Measurements from ENCODE around the gene APH1A. TPM values are rescaled to one million over a fixed set of nuclear protein-coding genes. Genes with fewer than 3 reads are reported as not detected.
"Not testable (repeated sequence)": the region's sequence is repeated elsewhere in the genome, so short reads cannot be mapped to it uniquely, and the experiment has no call there.

The APH1A gene
- total RNA-seq, 1 donor from 2014 or later = 63.0 TPM

- H3K27me3 ChIP-seq = no peaks in the 10 kb centered on the region
- H3K36me3 ChIP-seq = no peaks in the 10 kb centered on the region
- Mint-ChIP-seq H3K36me3 (no peaks in the 10 kb centered on the region), H3K4me3 (no peak overlapping the region), H3K27ac (no peak overlapping the region), H3K4me1 (no peaks in the 10 kb centered on the region), H3K9me3 (no peaks in the 10 kb centered on the region), H3K27me3 (ENCODE audit: insufficient read depth, low read depth) (peaks cover 8% of the 10 kb centered on the region)
- no peaks in the 10 kb centered on the region for H3K79me2 ChIP-seq (ENCODE audit: low read depth)
- H3K27ac ChIP-seq = no peak overlapping the region
- no peaks in the 10 kb centered on the region for H4K20me1 ChIP-seq (ENCODE audit: low read depth)
- TF ChIP-seq EZH2 (IDR thresholded peaks at IDR 0.05) (no peak), EZH2phosphoT487 (IDR thresholded peaks at IDR 0.05) (no peak)
- TF ChIP-seq, protein P1, sequence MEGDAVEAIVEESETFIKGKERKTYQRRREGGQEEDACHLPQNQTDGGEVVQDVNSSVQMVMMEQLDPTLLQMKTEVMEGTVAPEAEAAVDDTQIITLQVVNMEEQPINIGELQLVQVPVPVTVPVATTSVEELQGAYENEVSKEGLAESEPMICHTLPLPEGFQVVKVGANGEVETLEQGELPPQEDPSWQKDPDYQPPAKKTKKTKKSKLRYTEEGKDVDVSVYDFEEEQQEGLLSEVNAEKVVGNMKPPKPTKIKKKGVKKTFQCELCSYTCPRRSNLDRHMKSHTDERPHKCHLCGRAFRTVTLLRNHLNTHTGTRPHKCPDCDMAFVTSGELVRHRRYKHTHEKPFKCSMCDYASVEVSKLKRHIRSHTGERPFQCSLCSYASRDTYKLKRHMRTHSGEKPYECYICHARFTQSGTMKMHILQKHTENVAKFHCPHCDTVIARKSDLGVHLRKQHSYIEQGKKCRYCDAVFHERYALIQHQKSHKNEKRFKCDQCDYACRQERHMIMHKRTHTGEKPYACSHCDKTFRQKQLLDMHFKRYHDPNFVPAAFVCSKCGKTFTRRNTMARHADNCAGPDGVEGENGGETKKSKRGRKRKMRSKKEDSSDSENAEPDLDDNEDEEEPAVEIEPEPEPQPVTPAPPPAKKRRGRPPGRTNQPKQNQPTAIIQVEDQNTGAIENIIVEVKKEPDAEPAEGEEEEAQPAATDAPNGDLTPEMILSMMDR (IDR thresholded peaks at IDR 0.05) = no peak
- H3K9ac ChIP-seq = no peak overlapping the region
- no peaks in the 10 kb centered on the region for H3K9me3 ChIP-seq (ENCODE audit: low read depth)
- peaks cover under 1% of the 10 kb centered on the region for H3F3A ChIP-seq (ENCODE audit: low read depth)
- no peak overlapping the region for H3K4me2 ChIP-seq
- no peak overlapping the region for H2AFZ ChIP-seq (replicated peaks)
- no peak for DNase-seq (ENCODE audit: low spot score)
- no peak overlapping the region for H3K4me3 ChIP-seq
- H3K4me1 ChIP-seq = no peaks in the 10 kb centered on the region
These were observed 18.9 kb downstream of the APH1A start for GRCh38 chr1:150249936-150250335.

- no peaks in the 10 kb centered on the region for H3K9me3 Mint-ChIP-seq
- TF ChIP-seq, protein P1 (IDR thresholded peaks at IDR 0.05) = no peak
- TF ChIP-seq EZH2phosphoT487 (IDR thresholded peaks at IDR 0.05) (no peak), EZH2 (IDR thresholded peaks at IDR 0.05) (no peak)
- DNase-seq (ENCODE audit: low spot score) = no peak
These were observed 25.8 kb downstream of the APH1A start for GRCh38 chr1:150243003-150243402.

GRCh38 chr1:150237746-150238145, 31.1 kb downstream of the APH1A start:
- Histone ChIP-seq H3K4me3 (no peak overlapping the region), H2AFZ (replicated peaks) (no peak overlapping the region), H3K27me3 (no peaks in the 10 kb centered on the region), H3K4me2 (no peak overlapping the region), H3K9me3 (ENCODE audit: low read depth) (no peaks in the 10 kb centered on the region), H3K4me1 (peaks cover 9% of the 10 kb centered on the region), H3K9ac (no peak overlapping the region), H3K79me2 (ENCODE audit: low read depth) (peaks cover 32% of the 10 kb centered on the region), H3F3A (ENCODE audit: low read depth) (peaks cover 33% of the 10 kb centered on the region), H4K20me1 (ENCODE audit: low read depth) (peaks cover 17% of the 10 kb centered on the region), H3K27ac (no peak overlapping the region), H3K36me3 (no peaks in the 10 kb centered on the region)
- H3K9me3 Mint-ChIP-seq = no peaks in the 10 kb centered on the region
- H3K27me3 Mint-ChIP-seq (ENCODE audit: insufficient read depth, low read depth) = peaks cover 10% of the 10 kb centered on the region
- peaks cover 18% of the 10 kb centered on the region for H3K4me1 Mint-ChIP-seq
- no peak for TF ChIP-seq EZH2 (IDR thresholded peaks at IDR 0.05)
- no peak for TF ChIP-seq EZH2phosphoT487 (IDR thresholded peaks at IDR 0.05)
- TF ChIP-seq, protein P1 (IDR thresholded peaks at IDR 0.05) = no peak
- H3K27ac Mint-ChIP-seq = peak overlapping the region; percentile 25
- peak overlapping the region; percentile 65 for H3K4me3 Mint-ChIP-seq
- peaks cover 5% of the 10 kb centered on the region for H3K36me3 Mint-ChIP-seq
- no peak for DNase-seq (ENCODE audit: low spot score)

More at GRCh38 chr1:150243003-150243402, 25.8 kb downstream of the APH1A start:
- H3F3A ChIP-seq (ENCODE audit: low read depth) = no peaks in the 10 kb centered on the region
- Mint-ChIP-seq H3K4me1 (no peaks in the 10 kb centered on the region), H3K36me3 (no peaks in the 10 kb centered on the region), H3K4me3 (no peak overlapping the region), H3K27me3 (ENCODE audit: insufficient read depth, low read depth) (no peaks in the 10 kb centered on the region), H3K27ac (no peak overlapping the region)
- no peaks in the 10 kb centered on the region for H3K79me2 ChIP-seq (ENCODE audit: low read depth)
- H3K27me3 ChIP-seq = no peaks in the 10 kb centered on the region
- no peaks in the 10 kb centered on the region for H3K9me3 ChIP-seq (ENCODE audit: low read depth)
- no peak overlapping the region for H3K4me3 ChIP-seq
- no peaks in the 10 kb centered on the region for H4K20me1 ChIP-seq (ENCODE audit: low read depth)
- H3K4me1 ChIP-seq = no peaks in the 10 kb centered on the region
- no peak overlapping the region for H3K4me2 ChIP-seq
- no peak overlapping the region for H3K27ac ChIP-seq
- H3K9ac ChIP-seq = no peak overlapping the region
- no peaks in the 10 kb centered on the region for H3K36me3 ChIP-seq
- H2AFZ ChIP-seq (replicated peaks) = no peak overlapping the region

DNA sequence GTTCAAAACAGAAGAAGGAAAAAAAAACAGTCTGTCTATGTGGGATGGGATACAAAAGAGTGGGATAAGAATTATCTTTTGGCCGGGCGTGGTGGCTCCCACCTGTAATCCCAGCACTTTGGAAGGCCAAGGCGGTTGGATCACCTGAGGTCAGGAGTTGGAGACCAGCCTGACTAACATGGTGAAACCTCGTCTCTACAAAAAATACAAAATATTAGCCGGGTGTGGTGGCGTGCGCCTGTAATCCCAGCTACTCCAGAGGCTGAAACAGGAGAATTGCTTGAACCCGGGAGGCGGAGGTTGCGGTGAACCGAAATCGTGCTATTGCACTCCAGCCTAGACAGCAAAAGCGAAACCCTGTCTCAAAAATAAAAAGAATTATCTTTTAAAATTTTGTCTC, 31.6 kb downstream of the APH1A start:
- Histone ChIP-seq H4K20me1 (ENCODE audit: low read depth) (peaks cover 21% of the 10 kb centered on the region), H3K4me2 (peak overlapping the region; percentile 73), H3K4me3 (peak overlapping the region; percentile 94), H3F3A (ENCODE audit: low read depth) (peaks cover 33% of the 10 kb centered on the region), H3K79me2 (ENCODE audit: low read depth) (peaks cover 38% of the 10 kb centered on the region)
- not testable (repeated sequence) for H3K27me3 ChIP-seq; H3K9me3 ChIP-seq (ENCODE audit: low read depth); H3K27ac Mint-ChIP-seq; H3K9me3 Mint-ChIP-seq; H3K4me1 ChIP-seq; H3K36me3 Mint-ChIP-seq; H3K27ac ChIP-seq; H3K36me3 ChIP-seq; H3K9ac ChIP-seq; H3K27me3 Mint-ChIP-seq (ENCODE audit: insufficient read depth, low read depth); DNase-seq (ENCODE audit: low spot score); H2AFZ ChIP-seq (replicated peaks)
- H3K4me3 Mint-ChIP-seq = peak overlapping the region; percentile 65
- H3K4me1 Mint-ChIP-seq = peaks cover 18% of the 10 kb centered on the region
